HTERT RPE-1 (cell line): ENCODE data around the gene OTULIN.

Experiments
- in situ Hi-C: fragments of 300-500 bp; cut with MboI; formaldehyde crosslinking; loops from 4 replicates; pipeline ENCODE4 v1.14.3; 2020; ENCODE audit warnings: low sequenced_read_pairs

OTULIN gene

DNA sequence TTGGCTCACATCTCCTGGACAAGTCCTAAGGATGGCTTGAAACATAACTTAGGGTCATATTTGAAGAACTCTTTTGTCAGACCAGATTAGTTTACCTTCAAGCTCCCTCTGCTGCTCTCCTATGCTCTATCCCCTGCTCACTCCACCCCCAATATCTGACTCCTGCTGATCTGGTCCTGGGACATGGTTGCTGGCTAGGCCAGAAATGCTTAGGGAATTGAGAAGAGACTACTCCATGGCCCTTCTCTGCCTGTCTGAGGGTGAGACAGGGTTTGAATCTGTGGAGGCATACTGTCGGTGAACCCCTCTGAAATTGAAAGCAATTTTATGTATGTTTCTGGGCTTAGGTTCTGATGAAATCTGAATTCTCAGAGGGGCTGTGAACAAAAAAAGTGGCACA, 3.3 kb downstream of the OTULIN start:
- in situ Hi-C loops = no loop called here

DNA sequence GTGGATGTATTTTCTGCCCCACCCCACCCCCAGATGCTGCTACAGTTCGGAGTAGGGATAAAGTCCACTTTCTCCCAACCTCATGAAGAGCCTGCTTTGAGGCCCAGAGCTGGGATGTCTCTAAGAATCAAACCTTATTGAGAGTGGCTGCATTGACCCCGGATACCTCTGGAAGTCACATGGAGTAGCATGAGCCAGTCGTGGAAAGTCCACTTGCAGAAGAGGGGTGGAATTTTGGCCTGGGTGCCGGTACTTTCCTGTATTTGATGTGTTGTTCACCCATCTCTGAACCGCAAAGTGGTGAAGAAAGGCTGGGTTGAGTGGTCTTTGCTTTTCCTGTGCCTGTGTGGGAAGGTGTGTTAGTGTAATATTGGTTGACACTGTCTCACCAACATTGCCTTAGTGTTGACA, 3.7 kb downstream of the OTULIN start:
- in situ Hi-C loops = no loop called here

DNA sequence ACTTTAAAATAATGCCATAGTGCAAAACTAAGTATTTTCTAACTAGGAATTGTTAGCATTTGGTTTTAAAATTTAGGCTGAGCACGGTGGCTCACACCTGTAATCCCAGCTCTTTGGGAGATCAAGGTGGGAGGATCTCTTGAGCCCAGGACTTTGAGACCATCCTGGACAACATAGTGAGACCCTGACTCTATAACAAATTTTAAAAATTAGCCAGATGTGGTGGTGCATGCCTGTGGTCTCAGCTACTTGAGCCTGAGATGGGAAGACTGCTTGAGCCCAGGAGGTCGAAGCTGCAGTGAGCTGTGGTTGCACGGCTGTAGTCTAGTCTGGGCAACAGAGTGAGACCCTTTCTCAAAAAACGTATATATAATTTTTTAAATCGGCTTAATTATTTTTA, 4.9 kb downstream of the OTULIN start:
- in situ Hi-C loops = no loop called here

DNA sequence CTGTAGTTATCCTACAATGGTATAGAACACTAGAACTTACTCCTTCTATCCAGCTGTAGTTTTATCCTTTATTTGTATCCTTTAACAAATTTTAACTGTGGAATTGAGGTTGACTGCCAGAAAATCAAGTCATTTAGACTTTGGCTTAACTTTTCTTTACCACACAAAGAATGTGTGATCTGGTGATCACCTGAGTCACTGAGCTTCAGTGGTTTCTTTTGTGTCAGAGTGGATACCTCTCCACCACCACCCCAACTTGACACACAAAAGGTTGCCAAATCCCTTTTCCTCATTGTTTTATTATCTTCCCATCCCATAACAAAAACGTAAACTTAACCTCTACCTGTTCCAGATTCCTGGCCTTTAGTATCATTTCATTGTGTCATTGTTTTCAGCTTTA, 5.5 kb downstream of the OTULIN start:
- in situ Hi-C loops = no loop called here

DNA sequence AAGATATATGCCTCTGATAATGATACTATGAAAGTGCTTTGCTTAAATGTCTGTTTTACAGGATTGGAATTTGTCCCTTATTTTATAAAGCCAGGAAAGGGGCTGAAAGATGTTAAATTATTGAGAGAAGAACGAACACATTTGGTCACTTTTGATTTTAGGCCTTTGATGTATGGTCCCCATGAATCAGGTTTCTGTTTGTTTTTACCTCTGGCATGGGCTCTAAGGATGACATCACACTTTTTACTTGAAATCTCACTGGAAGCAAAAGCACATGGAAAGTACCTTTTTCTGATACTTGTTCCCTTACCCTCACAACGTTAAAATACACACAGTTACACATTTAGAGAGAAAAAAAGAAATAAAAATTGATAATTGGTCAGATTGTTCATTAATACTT, 6.9 kb downstream of the OTULIN start:
- in situ Hi-C loops = no loop called here

DNA sequence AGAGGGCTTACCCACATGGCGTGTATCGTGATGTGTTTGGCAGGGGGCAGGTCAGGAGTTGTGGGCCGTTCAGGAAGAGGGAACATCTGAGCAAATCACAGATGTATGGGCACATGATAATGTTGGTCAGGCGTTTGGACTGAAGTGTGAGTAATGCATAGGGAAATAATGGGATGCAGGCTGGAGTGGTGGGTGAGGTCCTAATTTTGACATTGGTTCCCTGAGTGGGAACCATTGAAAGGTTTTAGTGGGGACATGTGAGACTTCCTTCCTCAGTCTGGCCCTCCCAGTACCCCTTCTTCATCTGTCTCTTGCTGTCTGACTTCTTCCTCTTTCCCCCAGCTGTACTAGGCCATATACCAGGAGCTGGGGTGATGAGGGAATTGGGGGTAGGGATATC, 7.6 kb downstream of the OTULIN start:
- in situ Hi-C loops = no loop called here

DNA sequence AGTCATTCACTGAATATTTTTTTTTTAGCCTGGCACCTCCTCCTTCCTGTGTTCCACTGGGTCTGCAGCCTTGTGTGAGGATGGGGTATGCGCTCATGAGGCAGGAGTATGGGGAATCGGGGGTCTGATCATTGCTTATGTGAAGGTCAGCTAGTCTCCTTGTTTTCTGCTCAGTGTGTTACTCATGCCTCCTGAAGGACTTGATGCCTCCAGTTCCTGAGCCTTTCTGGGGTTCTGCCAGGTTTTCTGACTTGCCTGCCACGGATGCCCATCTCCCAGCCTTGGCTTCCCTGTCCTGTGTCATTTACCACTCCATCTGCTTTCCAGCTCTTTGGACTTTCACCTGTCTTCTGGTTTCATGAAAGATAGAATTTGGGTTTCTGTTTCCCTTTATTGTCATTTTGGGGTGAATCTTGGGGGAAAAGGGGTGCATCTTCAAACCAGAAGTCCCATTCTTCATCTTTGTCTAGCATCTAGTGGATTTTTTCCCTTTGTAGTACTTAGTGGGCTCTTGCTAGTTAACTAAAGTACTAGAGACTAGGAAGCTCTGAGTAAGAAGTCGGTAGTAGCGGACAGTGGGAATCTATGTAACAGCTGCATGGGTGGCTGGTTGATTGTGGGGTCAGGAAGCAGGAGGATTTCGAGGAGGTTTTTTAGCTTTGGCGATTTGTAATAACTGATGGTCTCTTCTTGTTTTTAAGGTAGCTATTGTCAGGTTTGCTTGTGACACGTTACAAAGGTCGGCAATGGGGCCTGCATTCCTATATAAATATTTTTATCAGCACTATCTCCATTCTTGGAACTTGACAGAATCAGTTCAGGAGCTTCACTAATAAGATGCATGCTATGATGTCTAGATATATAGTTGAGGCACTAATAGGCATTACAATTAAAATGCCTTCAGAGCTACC, 8.2 kb downstream of the OTULIN start:
- in situ Hi-C loops = no loop called here

DNA sequence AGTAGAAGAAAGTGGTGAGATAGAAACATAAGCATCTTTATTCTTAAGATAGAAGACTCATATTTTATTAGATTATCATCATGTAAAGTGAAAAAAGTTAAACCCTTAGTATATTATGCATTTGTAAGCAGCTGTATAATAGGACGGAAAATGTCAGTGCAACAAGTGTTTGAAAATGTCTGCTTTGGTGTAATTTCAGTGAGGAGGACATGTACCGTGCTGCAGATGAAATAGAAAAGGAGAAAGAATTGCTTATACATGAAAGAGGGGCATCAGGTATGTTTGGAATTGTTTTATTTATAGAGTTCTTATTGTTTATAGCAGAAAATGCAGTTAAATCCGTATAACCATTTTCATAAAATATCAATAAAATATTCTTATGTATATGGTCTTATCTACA, 8.9 kb downstream of the OTULIN start:
- in situ Hi-C loops = no loop called here

DNA sequence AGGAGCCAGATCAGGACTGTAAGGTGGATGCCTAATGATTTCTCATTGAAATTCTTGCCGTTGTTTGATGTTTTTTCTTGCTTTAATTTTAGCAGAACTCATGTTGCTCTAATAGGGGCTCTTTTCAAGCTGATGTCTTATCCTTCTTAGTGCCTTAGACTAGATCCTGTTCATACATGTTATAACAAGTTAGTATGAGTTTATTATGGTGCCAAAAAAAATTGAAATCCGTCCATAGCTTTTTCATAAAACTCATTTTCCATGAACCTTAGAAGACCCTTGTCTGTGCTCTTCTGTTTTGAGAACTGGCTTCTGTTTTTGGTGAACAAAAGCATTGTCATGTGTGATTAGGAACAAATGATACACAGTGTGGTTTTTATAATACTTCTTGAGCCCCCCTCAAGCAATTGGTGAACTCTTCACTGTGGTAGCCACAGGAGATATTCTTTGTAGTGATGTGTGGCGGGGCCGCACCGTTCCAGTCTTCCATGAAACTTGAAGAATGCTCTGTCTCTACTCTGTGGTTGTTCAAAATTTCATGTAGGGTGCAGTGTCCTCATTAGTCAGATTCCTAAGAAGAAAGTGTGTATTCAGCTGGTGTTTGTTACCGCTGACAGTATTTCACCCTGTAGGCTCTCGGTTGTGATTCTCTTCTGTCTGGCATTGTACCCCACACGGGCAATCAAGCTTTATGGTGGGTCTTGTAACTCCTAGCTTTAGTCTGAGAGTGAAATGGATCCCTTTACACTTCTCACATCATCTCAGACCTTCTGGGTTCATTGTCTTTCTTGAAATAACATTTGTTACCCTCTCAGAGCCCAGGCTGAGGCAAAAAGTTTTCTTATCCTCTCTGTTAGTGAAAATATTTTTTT, 10.7 kb downstream of the OTULIN start:
- in situ Hi-C loops = no loop called here

DNA sequence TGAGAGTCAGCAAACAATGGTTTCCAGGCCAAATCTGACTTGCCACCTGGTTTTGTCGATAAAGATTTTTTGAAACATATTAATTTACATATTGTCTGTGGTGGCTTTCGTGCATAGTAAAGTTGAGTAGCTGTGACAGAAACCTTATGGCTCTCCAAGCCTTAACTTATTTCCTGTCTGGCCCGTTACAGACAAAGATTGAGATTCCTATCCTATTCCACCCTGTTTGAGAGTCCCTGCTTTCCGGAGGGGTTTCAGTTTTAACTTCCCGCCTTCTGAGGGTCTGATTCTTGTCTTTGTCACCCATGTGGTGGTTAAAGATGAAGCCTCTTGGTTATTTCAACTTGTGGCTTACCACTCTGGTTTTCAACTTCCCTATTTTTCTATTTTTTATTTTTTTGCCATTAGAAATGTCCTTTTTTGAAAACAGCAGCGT, 11.4 kb downstream of the OTULIN start:
- in situ Hi-C loops = no loop called here

DNA sequence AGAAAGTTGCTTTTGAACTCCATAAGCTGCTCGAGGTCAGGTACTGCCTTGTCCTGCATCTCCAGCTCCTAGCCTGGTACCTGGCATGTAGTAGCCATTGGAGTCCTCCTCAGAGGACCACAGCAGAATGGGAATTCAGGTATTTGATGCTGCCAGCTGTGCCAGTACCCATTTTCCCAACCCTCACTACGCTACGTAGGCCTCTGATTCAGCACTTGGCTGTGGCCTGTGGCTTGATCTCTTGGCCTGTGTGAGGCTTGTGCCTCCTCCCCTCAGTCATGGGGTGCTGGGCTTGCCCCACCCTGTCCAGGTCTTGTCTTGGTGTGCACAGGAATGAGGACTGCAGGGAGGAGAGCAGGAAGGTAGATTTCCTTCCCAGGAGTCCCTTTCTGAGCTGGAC, 11.8 kb downstream of the OTULIN start:
- in situ Hi-C loops = no loop called here

DNA sequence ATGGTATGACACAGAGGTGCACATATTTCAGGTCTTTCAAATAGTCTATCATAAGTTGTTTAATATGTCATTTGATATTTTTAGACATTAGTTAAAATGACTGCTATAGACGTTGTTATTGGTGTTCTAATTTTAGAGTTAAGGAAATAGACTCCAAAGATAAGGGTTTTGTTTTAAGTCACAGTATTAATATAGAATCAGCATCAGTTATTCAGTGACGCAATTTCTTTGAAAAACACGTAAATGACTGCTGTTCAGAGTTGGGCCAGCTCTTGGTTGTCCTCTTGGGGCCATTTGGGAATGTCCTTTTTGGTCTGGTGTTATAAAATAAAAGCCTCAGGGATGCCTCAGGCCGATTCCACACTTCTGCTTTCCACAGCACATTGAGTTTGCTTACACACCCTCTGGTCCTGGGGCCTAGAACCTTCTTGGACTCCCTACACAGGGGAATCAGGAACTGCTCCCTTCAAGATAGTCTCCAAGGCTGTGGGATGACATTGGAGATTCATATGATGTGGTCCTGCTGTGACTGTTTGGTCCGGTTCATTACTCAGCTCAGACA, 14.3 kb downstream of the OTULIN start:
- in situ Hi-C loops = no loop called here

DNA sequence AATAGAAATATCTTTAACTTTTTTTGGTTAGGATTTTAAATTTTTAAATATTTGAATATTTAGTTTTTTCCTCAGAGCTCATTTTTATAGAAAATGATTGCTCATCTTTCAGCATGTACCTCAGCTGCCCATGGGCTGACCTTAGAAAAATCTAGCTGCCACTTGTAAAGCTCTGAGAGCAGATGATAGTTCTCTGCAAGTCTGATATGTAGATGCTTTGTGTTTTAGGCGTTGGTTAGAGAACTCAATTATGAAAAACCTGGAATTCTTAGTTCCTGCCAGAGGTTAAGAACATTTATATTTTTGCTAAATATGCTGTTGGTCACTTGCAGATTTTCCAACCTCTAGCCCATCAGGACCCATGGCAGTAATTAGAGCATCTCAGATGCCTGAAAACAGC, 15.1 kb downstream of the OTULIN start:
- in situ Hi-C loops = no loop called here

DNA sequence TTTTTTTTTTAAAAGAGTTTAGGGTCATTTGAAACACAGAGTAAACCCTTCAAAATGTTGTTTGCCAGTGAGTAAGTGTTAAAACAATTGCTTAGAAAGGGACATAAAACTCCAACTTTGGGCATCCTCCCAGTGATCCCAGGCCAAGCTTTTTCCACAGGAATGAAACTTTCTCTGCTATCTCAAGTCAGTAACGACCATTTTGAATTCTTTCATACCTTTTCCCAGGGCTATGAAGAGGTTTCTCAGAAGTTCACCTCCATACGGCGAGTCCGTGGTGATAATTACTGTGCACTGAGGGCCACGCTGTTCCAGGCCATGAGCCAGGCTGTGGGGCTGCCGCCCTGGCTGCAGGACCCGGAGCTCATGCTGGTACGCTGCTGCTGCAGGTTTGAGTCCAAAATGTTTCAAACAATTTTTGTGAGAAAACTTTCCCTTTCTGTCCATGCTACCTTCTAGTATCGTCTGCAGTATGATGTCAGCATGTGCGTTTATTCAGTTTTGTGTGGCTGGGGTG, 16.8 kb downstream of the OTULIN start:
- in situ Hi-C loops = no loop called here

DNA sequence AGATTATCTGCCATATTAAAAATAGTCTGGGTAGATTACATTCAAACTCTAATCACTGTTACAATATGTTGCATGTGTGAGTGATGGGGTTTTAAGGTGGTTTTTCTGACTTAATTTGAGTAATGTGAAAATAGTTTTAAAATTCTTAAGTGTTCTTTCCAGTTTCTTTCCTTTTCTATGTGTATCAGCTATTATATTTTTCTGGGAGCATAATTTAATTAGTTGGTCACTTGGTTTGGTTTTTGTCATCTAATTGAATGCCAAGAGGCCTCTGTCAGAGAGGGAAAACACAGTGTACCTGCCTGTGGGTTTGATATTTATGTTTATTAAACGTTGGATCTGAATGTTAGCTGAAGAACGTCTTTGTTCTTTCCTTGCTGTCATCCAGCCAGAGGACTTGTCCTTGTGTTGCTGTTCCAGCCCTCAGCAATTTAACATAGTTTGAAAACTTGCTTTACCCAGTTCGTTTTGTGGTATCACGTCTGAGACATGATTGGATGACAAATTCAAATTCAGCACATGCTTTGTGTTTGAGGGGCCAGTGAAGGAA, 19.5 kb downstream of the OTULIN start:
- in situ Hi-C loops = no loop called here

DNA sequence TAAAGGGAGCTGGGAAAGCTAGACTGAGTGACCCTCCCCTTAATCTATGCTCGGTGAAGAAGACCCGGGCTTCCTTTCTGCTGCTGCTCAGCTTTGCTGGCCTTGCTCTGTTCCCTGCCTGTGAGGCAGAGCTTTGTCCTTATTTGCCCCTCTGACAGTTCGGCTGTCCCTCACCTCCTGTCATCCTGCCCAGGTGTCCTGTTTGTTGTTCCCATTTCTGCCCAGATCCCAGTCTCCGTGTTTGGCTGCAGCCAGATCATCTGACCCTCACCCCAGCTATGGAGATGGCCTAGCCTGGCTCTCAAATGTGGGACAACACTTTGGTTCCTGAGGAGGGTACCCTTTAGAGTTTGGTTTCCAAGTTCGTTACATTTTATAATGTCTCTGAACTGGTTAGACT, 20.2 kb downstream of the OTULIN start:
- in situ Hi-C loops = no loop called here

DNA sequence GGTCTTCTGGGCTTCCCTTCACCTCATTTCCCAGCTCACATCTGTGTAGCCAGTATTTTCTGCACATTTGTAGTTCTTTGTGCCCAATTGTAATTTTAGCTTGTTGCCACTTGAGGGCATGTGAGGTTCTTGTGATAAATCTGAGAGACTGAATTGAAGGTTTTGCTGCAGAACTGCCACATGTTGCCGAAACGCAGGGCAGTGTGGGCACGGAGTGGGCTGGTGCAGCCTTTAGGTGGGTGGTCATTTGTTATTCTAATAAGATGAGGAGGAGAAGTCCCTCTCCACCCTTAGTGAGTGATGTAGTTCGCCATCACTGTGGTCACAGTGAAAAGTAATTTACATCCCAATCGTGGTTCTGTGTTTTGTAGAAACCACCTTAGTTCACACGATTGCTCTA, 21.2 kb downstream of the OTULIN start:
- in situ Hi-C loops = no loop called here

DNA sequence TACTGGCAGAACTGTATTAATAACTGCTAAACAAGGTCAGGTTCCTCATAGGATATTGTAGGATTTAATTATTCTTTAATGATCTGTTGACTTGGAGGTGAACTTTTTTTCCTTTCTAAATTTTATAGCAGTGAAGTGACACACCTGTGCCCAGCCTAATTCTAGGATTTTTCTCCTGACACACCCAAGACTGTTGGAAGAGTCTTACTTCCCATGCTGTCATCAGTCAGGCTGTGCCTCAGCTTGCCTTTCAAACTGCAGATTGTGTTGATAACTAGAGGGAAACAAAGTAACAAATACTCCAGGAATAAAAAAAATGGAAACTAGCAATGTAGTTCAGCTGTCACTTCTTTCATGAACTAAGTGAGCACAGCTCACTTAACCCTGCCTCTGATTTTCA, 22.0 kb downstream of the OTULIN start:
- in situ Hi-C loops = no loop called here

DNA sequence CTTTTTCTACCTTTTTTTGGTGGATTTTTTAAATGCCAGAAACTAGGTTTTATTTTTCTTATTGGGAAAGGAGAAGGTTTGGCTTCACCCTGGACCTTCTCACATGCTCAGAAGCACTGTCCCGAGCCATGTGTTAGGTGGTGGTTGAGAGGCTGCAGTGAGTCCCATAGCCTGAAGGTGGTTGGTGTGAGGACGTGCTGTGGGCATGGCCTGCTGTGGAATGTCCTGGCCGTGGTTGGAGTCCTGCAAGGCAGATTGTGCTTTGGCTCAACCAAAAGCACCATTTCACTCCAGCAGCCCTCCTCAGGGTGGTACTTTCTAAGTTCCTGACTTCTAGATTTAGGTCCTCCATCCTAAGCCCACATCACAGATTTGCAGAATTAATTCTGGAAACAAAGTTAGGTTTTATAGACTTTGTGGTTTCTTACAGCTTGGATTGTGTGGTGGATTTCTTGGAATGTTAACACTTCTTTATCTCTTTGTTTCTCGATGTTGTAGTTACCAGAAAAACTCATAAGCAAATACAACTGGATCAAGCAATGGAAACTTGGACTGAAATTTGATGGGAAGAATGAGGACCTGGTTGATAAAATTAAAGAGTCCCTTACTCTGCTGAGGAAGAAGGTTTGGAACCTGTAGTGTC, 22.6 kb downstream of the OTULIN start:
- in situ Hi-C loops = no loop called here

DNA sequence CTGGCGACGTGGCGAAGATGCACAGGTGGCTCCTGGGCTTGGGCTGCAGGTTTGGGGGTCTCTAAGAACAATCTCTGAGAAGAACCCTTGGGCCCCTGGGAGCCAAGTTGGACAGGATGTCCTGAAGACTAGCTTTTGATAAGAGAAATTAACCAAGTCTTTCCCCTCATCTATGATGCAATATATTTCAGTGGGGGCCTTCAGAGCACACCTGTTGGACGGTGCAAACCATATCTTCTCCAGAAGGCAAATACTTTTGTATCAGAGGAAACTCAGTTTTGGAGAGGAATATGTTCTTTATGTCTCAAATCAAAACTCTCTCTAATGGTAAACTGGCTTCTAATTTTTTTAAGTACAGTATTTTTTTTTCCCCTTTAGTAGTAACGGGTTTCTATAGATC, 28.6 kb downstream of the OTULIN start:
- in situ Hi-C loops = no loop called here

DNA sequence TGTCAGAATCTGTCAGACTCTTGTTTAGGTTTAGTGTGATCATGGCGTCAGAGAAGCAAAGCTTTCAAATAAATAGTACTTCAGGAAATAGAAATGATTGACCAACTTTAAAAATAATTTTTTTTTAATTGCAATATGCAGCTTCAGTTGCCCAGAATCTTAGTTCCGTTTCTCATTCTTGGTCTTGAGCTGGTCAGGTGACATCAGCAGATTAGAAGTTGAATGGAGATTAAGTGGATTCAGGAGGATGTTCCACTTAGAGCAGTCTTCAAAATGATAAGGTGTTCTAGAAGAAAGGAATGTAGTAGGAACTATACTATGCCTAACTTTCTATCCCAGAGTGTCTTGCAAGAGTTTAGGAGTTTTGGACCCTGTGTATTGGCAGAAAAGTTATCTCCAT, 30.6 kb downstream of the OTULIN start:
- in situ Hi-C loops = no loop called here
